Endometrial microvascular endothelial cells (primary cell): Measurements from ENCODE around the gene NOTUM. TPM values are rescaled to one million over a fixed set of nuclear protein-coding genes. Genes with fewer than 3 reads are reported as not detected.
"Not testable (repeated sequence)": the region's sequence is repeated elsewhere in the genome, so short reads cannot be mapped to it uniquely, and the experiment has no call there.

Source experiments
- in situ Hi-C: cut with HindIII; loops from 2 replicates; pipeline ENCODE4 v1.10.0; 2017; ENCODE audit warnings: low sequenced_read_pairs, low pct_unique_long_range_greater_than_20kb; ENCODE audit errors: inconsistent ontology term
- total RNA-seq: library from RNA; depleted of rRNA; stranded (reverse); fragments of >200 nt; gene quantifications from one replicate; pipeline ENCODE4 v1.2.3, GENCODE V29; 2015; ENCODE audit errors: inconsistent ontology term

The NOTUM gene
- total RNA-seq, 1 donor from 2014 or later, result not detected

- in situ Hi-C loops, result no loop called here
Observed at GRCh38 chr17:81998212-81998611, 37.2 kb upstream of the NOTUM start.

- in situ Hi-C loops, result no loop called here
Observed at GRCh38 chr17:81996757-81997441, 35.9 kb upstream of the NOTUM start.

- in situ Hi-C loops, result no loop called here
Observed at GRCh38 chr17:81996232-81996756, 35.3 kb upstream of the NOTUM start.

GRCh38 chr17:81995463-81996231 lies 34.7 kb upstream of the NOTUM start:
- in situ Hi-C loops, result no loop called here

- in situ Hi-C loops, result no loop called here
Observed at GRCh38 chr17:81994593-81995462, 33.8 kb upstream of the NOTUM start.

- in situ Hi-C loops, result no loop called here
Observed at GRCh38 chr17:81993729-81994592, 33.0 kb upstream of the NOTUM start.

- in situ Hi-C loops, result no loop called here
Observed at GRCh38 chr17:81992306-81993102, 31.5 kb upstream of the NOTUM start.

GRCh38 chr17:81991684-81992305 lies 30.8 kb upstream of the NOTUM start:
- in situ Hi-C loops, result no loop called here

- in situ Hi-C loops, result no loop called here
Observed at GRCh38 chr17:81990836-81991683, 30.1 kb upstream of the NOTUM start.

- in situ Hi-C loops, result no loop called here
Observed at GRCh38 chr17:81987161-81987770, 26.3 kb upstream of the NOTUM start.

GRCh38 chr17:81986606-81987005 lies 25.6 kb upstream of the NOTUM start:
- in situ Hi-C loops, result no loop called here

GRCh38 chr17:81984773-81985410 lies 23.9 kb upstream of the NOTUM start:
- in situ Hi-C loops, result no loop called here

- in situ Hi-C loops, result no loop called here
Observed at GRCh38 chr17:81983639-81984373, 22.8 kb upstream of the NOTUM start.

GRCh38 chr17:81983011-81983638 lies 22.1 kb upstream of the NOTUM start:
- in situ Hi-C loops, result no loop called here

GRCh38 chr17:81981511-81981910 lies 20.5 kb upstream of the NOTUM start:
- in situ Hi-C loops, result not testable (repeated sequence)
